ENCODE results near the gene SLC22A5. TPM values are rescaled to one million over a fixed set of nuclear protein-coding genes. Genes with fewer than 3 reads are reported as not detected.
"Not testable (repeated sequence)": the region's sequence is repeated elsewhere in the genome, so short reads cannot be mapped to it uniquely, and the experiment has no call there.

The SLC22A5 gene
- total and polyA plus RNA-seq, 9 donors: 5.2 to 37.5 (median 10.4) TPM

GRCh38 chr5:132410451-132411303 lies 41.2 kb downstream of the SLC22A5 start:
- WGBS, 3 donors: 0 to 1% (median 1%) methylated on average over 62 to 90 of the region's 90 CpGs
- H3K4me3 ChIP-seq: peak overlapping the region; percentile 77
- peak; percentile 65 for TF ChIP-seq POLR2A (IDR thresholded peaks at IDR 0.05)
- TF ChIP-seq EP300 (IDR thresholded peaks at IDR 0.05): no peak
- TF ChIP-seq CTCF (IDR thresholded peaks at IDR 0.05): peak; percentile 34 to 59 (median 59)
- peak; percentile 86 to 91 (median 87) for DNase-seq
- H3K36me3 ChIP-seq: no peaks in the 10 kb centered on the region
- intact Hi-C loops (cut with DNase I): loop anchor here in 3 of 4 donors (2.0 to 10.0 kb wide), 3 partner anchors 22 to 84 kb away; partner anchors contain the start of gene IRF1 (in 2 of the 3)
- H3K9me3 ChIP-seq: no peaks in the 10 kb centered on the region
- peaks cover 13% of the 10 kb centered on the region for H3K4me1 ChIP-seq (ENCODE audit: insufficient read depth)
- peak overlapping the region; percentile 98 to 99 for H3K27ac ChIP-seq
- H3K27me3 ChIP-seq: no peaks in the 10 kb centered on the region

- TF ChIP-seq CTCF (IDR thresholded peaks at IDR 0.05): no peak
- TF ChIP-seq POLR2A (IDR thresholded peaks at IDR 0.05): no peak
- TF ChIP-seq EP300 (IDR thresholded peaks at IDR 0.05): no peak
- no peaks in the 10 kb centered on the region for H3K36me3 ChIP-seq
- H3K4me1 ChIP-seq (ENCODE audit: insufficient read depth): peaks cover 13% of the 10 kb centered on the region
- H3K4me3 ChIP-seq: peak overlapping the region; percentile 77
- 12 to 20% (median 17%) methylated on average over 9 of the region's 9 CpGs for WGBS, 3 donors
- H3K27ac ChIP-seq: peak overlapping the region; percentile 98 to 99
- no peaks in the 10 kb centered on the region for H3K9me3 ChIP-seq
- DNase-seq: peak in 3 of 5 donors; percentile 46 to 56 (median 54)
- intact Hi-C loops (cut with DNase I): loop anchor here in 3 of 4 donors (2.0 to 10.0 kb wide), 3 partner anchors 23 to 83 kb away; partner anchors contain the start of gene IRF1 (in 2 of the 3)
- H3K27me3 ChIP-seq: no peaks in the 10 kb centered on the region
These were observed 41.9 kb downstream of the SLC22A5 start for GRCh38 chr5:132411304-132412013.

GRCh38 chr5:132413567-132413966 lies 44.1 kb downstream of the SLC22A5 start:
- Histone ChIP-seq H3K4me3 (no peak overlapping the region), H3K36me3 (no peaks in the 10 kb centered on the region), H3K4me1 (ENCODE audit: insufficient read depth) (peaks cover 10% of the 10 kb centered on the region), H3K27ac (no peak overlapping the region), H3K9me3 (no peaks in the 10 kb centered on the region), H3K27me3 (no peaks in the 10 kb centered on the region)
- TF ChIP-seq EP300 (IDR thresholded peaks at IDR 0.05) (no peak), CTCF (IDR thresholded peaks at IDR 0.05) (no peak), POLR2A (IDR thresholded peaks at IDR 0.05) (no peak)
- no peak for DNase-seq
- intact Hi-C loops (cut with DNase I): loop anchor here in 1 of 4 donors (10.0 kb wide), 1 partner anchor 81 kb away; the partner anchor contains the start of gene IRF1

- DNase-seq: peak in 1 of 5 donors; percentile 13
- TF ChIP-seq POLR2A (IDR thresholded peaks at IDR 0.05): no peak
- TF ChIP-seq EP300 (IDR thresholded peaks at IDR 0.05): no peak
- TF ChIP-seq CTCF (IDR thresholded peaks at IDR 0.05): no peak
- H3K4me1 ChIP-seq (ENCODE audit: insufficient read depth): peaks cover 9% of the 10 kb centered on the region
- H3K27me3 ChIP-seq: no peaks in the 10 kb centered on the region
- WGBS, 3 donors: 23 to 29% (median 27%) methylated on average over 5 of the region's 5 CpGs
- H3K27ac ChIP-seq: peak overlapping the region in 1 of 2 donors; percentile 29
- intact Hi-C loops (cut with DNase I): loop anchor here in 2 of 4 donors (5.0 to 10.0 kb wide), 2 partner anchors 80 to 82 kb away; partner anchors contain the start of gene IRF1 (in 1 of the 2)
- H3K36me3 ChIP-seq: no peaks in the 10 kb centered on the region
- H3K4me3 ChIP-seq: no peak overlapping the region
- no peaks in the 10 kb centered on the region for H3K9me3 ChIP-seq
These were observed 45.3 kb downstream of the SLC22A5 start for GRCh38 chr5:132414634-132415378.

- H3K27ac ChIP-seq, H3K4me3 ChIP-seq, H3K36me3 ChIP-seq, H3K27me3 ChIP-seq, H3K9me3 ChIP-seq: not testable (repeated sequence)
- DNase-seq: peak in 1 of 5 donors; percentile 3
- intact Hi-C loops (cut with DNase I): loop anchor here in 2 of 4 donors (5.0 to 10.0 kb wide), 2 partner anchors 79 to 82 kb away; partner anchors contain the start of gene IRF1 (in 1 of the 2)
- H3K4me1 ChIP-seq (ENCODE audit: insufficient read depth): peaks cover 12% of the 10 kb centered on the region
- 90 to 94% (median 91%) methylated on average over 7 of the region's 7 CpGs for WGBS, 3 donors
These were observed 46.0 kb downstream of the SLC22A5 start for GRCh38 chr5:132415516-132415915.
